ENCODE data around the gene KRT81. TPM values are rescaled to one million over a fixed set of nuclear protein-coding genes. Genes with fewer than 3 reads are reported as not detected.
"Not testable (repeated sequence)": the region's sequence is repeated elsewhere in the genome, so short reads cannot be mapped to it uniquely, and the experiment has no call there.

Gene KRT81
- total and polyA plus RNA-seq, 2 experiments from 2014 or later, result 0.11 to 0.34 TPM

DNA sequence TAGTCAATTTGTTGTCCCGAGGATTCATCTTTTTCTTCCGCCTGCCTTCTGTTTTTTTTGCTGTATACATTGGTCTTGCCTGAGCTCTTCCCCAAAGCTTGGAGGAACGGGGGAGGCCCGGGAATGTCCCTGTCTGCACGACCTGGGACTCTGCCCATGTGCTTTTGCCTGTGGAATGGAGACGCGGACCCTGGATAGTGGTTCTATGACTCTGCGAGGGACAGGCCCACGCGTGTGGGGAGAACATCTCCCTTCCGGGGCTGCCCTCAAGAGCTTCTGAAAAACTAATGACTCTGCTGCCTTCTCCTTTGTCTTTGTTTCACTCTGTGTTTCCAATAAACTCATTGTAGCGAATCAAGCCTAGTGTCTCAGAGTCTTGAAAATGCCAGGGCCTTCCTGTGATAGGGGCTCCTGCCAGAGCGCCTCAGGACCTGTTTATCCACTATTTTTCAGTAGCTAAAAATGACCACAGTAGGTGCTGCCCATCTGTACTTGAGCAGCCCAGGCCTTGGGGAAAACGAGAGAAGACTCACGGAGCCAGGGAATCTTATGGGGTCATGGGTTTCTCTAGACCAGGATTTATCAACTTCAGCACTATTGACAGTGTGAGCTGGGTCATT lies 17.6 kb upstream of the KRT81 start:
- in situ Hi-C loops (cut with MboI), result no loop called here
- Histone ChIP-seq H3K4me2 (ENCODE audit: unreplicated experiment) (peak overlapping the region; percentile 81), H3K9me3 (ENCODE audit: low read depth) (no peaks in the 10 kb centered on the region), H2AFZ (peak overlapping the region; percentile 81), H3K9ac (peak overlapping the region; percentile 58), H3K79me2 (ENCODE audit: insufficient read depth) (no peaks in the 10 kb centered on the region), H3K4me3 (peak overlapping the region; percentile 69), H3K27me3 (replicated peaks; ENCODE audit: insufficient read depth) (no peaks in the 10 kb centered on the region), H4K20me1 (ENCODE audit: insufficient read depth) (no peaks in the 10 kb centered on the region), H3F3A (ENCODE audit: insufficient read depth) (0 out of 2 replicates have a peak, but pooled peaks cover 4% of the 10 kb centered on the region), H3K27ac (no peak overlapping the region), H3K36me3 (ENCODE audit: low read depth) (no peaks in the 10 kb centered on the region), H3K4me1 (ENCODE audit: insufficient read depth) (peaks cover 9% of the 10 kb centered on the region), H3K9me2 (ENCODE audit: insufficient read depth) (no peaks in the 10 kb centered on the region)
- no peak for TF ChIP-seq EZH2 (IDR thresholded peaks at IDR 0.05; ENCODE audit: insufficient read depth, poor library complexity, severe bottlenecking)
- no peak for TF ChIP-seq EZH2phosphoT487 (IDR thresholded peaks at IDR 0.05; ENCODE audit: insufficient read depth, low read depth)
- DNase-seq, result no peak
- 65 to 66% methylated on average over 15 of the region's 15 CpGs for WGBS, 2 experiments (ENCODE audit: low coverage in 1 of 2, low lambda C conversion rate in 2 of 2, missing lambda C conversion rate in 2 of 2)

DNA sequence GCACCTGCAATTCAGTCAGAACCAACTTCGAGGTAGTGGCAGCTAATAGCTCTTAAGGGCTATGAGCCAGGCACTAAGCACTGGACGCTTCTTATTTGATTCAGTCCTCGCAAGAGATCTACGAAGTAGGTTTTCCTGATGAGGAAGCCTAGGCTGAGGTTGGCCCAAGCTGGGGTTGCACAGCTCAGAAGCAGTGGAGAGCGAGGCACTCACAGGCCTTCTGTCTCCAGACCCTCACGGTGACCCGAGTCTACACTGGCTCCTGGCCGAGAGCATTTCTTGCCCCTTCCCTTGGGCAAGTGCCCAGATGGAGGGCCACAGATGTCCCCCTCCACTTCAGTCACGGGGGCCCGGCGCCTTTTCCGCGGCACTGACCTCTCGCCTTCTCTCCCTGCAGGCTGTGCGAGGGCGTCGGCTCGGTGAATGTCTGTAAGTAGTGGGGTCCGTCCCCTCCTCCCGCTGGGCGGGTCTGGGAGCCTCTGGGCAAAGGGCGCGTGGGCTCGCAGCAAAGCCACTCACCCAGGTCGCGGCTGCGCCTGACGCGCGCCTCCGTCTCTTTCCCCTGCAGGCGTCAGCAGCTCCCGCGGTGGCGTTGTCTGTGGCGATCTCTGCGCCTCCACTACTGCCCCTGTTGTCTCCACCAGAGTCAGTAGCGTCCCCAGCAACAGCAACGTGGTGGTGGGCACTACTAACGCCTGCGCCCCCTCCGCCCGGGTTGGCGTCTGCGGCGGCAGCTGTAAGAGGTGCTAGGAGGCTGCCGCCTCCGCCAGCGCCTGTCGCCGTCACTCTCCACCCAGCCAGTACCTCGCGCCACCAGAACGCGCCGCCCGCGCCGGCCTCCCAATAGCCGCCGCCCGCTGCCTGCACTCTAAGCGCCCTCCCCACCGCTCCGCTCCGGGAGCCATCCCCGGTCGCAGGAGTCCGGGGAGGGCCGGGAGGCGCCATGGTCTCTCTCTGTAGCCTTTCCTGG lies 16.8 kb upstream of the KRT81 start:
- no peak overlapping the region for H3K27ac ChIP-seq
- no peaks in the 10 kb centered on the region for H3K27me3 ChIP-seq (replicated peaks; ENCODE audit: insufficient read depth)
- H3K9ac ChIP-seq, result peak overlapping the region; percentile 58

DNA sequence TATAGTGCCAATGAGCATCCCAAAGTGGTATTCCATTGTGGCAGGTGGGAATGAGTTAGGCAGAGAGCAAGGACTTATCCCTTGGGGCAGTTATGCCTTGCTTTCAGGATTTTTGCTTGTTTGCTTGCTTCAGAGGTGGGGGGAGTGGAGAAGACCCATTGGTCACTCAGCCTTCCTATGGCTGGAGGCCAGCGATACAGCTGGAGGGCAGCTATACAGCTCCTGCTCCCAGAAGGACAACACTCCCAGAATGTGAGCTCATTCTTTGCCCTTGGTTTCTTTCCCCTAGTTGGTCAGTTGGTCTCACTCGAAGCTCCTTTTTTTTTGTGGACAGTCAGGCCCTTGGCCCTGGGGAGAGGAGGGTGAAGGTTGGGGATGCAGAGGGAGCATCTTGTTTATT lies 15.4 kb upstream of the KRT81 start:
- H3K9ac ChIP-seq, result no peak overlapping the region
- H3K27me3 ChIP-seq (replicated peaks; ENCODE audit: insufficient read depth), result no peaks in the 10 kb centered on the region
- H3K9me2 ChIP-seq (ENCODE audit: insufficient read depth), result no peaks in the 10 kb centered on the region
- H3K9me3 ChIP-seq (ENCODE audit: low read depth), result no peaks in the 10 kb centered on the region
- no peak overlapping the region for H3K27ac ChIP-seq
- H3K4me2 ChIP-seq (ENCODE audit: unreplicated experiment), result no peak overlapping the region
- 0 out of 2 replicates have a peak, but pooled peaks cover 4% of the 10 kb centered on the region for H3F3A ChIP-seq (ENCODE audit: insufficient read depth)
- no peaks in the 10 kb centered on the region for H4K20me1 ChIP-seq (ENCODE audit: insufficient read depth)
- no peaks in the 10 kb centered on the region for H3K36me3 ChIP-seq (ENCODE audit: low read depth)
- DNase-seq, result no peak
- H3K4me3 ChIP-seq, result no peak overlapping the region
- TF ChIP-seq EZH2 (IDR thresholded peaks at IDR 0.05; ENCODE audit: insufficient read depth, poor library complexity, severe bottlenecking) (no peak), EZH2phosphoT487 (IDR thresholded peaks at IDR 0.05; ENCODE audit: insufficient read depth, low read depth) (no peak)
- H2AFZ ChIP-seq, result no peak overlapping the region
- H3K4me1 ChIP-seq (ENCODE audit: insufficient read depth), result peaks cover 8% of the 10 kb centered on the region
- in situ Hi-C loops (cut with MboI), result no loop called here
- H3K79me2 ChIP-seq (ENCODE audit: insufficient read depth), result no peaks in the 10 kb centered on the region
- 88 to 94% methylated on average over 2 of the region's 2 CpGs for WGBS, 2 experiments (ENCODE audit: low coverage in 1 of 2, low lambda C conversion rate in 2 of 2, missing lambda C conversion rate in 2 of 2)

More for the DNA sequence above, 16.8 kb upstream of the KRT81 start:
- 12 to 17% methylated on average over 51 to 71 of the region's 71 CpGs for WGBS, 2 experiments (ENCODE audit: low coverage in 1 of 2, low lambda C conversion rate in 2 of 2, missing lambda C conversion rate in 2 of 2)
- in situ Hi-C loops (cut with MboI), result no loop called here
- no peaks in the 10 kb centered on the region for H3K9me3 ChIP-seq (ENCODE audit: low read depth)
- TF ChIP-seq EZH2phosphoT487 (IDR thresholded peaks at IDR 0.05; ENCODE audit: insufficient read depth, low read depth), result no peak
- no peak for TF ChIP-seq EZH2 (IDR thresholded peaks at IDR 0.05; ENCODE audit: insufficient read depth, poor library complexity, severe bottlenecking)
- no peaks in the 10 kb centered on the region for H3K36me3 ChIP-seq (ENCODE audit: low read depth)
- H3K4me2 ChIP-seq (ENCODE audit: unreplicated experiment), result peak overlapping the region; percentile 81
- no peaks in the 10 kb centered on the region for H4K20me1 ChIP-seq (ENCODE audit: insufficient read depth)
- DNase-seq, result peak; percentile 78
- H3K4me3 ChIP-seq, result peak overlapping the region; percentile 69
- H2AFZ ChIP-seq, result peak overlapping the region; percentile 81
- no peaks in the 10 kb centered on the region for H3K9me2 ChIP-seq (ENCODE audit: insufficient read depth)
- H3F3A ChIP-seq (ENCODE audit: insufficient read depth), result 0 out of 2 replicates have a peak, but pooled peaks cover 4% of the 10 kb centered on the region
- no peaks in the 10 kb centered on the region for H3K79me2 ChIP-seq (ENCODE audit: insufficient read depth)
- peaks cover 9% of the 10 kb centered on the region for H3K4me1 ChIP-seq (ENCODE audit: insufficient read depth)

DNA sequence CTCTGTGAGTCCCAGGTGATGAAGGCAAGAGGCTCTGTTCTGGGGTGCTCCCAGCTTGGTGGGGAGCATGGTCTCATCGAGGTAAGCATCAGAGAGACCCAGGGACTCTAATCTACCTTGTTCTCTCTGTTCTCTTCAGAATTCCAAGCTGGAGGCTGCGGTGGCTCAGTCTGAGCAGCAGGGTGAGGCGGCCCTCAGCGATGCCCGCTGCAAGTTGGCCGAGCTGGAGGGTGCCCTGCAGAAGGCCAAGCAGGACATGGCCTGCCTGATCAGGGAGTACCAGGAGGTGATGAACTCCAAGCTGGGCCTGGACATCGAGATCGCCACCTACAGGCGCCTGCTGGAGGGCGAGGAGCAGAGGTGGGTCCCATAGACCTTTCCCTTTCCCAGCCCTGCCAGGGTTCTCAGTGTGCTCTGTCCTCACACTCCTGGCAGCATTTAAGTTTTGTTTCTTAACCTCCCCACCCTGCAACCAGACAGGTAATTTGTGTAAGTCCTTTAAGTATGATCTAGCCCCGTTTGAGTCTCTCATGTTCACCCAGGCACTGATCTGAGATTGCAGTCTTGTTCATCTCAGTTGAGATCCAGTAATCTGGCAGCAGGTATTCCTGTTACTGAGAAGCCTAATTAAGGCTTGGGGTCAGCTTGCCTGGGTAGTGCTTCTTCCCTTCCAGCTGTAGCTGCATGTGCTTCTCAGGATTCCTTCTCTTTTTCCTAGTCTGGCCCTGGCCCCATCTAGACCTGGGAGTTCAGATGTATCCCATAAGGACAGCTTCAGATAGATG lies 14.8 kb upstream of the KRT81 start:
- no peak for DNase-seq
- Histone ChIP-seq H3K79me2 (ENCODE audit: insufficient read depth) (no peaks in the 10 kb centered on the region), H3K27ac (no peak overlapping the region), H3K4me3 (no peak overlapping the region), H2AFZ (no peak overlapping the region), H4K20me1 (ENCODE audit: insufficient read depth) (no peaks in the 10 kb centered on the region), H3F3A (ENCODE audit: insufficient read depth) (0 out of 2 replicates have a peak, but pooled peaks cover 4% of the 10 kb centered on the region), H3K9me3 (ENCODE audit: low read depth) (no peaks in the 10 kb centered on the region), H3K9me2 (ENCODE audit: insufficient read depth) (no peaks in the 10 kb centered on the region), H3K27me3 (replicated peaks; ENCODE audit: insufficient read depth) (no peaks in the 10 kb centered on the region), H3K4me2 (ENCODE audit: unreplicated experiment) (no peak overlapping the region), H3K36me3 (ENCODE audit: low read depth) (no peaks in the 10 kb centered on the region), H3K9ac (no peak overlapping the region), H3K4me1 (ENCODE audit: insufficient read depth) (peaks cover 2% of the 10 kb centered on the region)
- TF ChIP-seq EZH2phosphoT487 (IDR thresholded peaks at IDR 0.05; ENCODE audit: insufficient read depth, low read depth) (no peak), EZH2 (IDR thresholded peaks at IDR 0.05; ENCODE audit: insufficient read depth, poor library complexity, severe bottlenecking) (no peak)
- in situ Hi-C loops (cut with MboI), result no loop called here
- 74 to 78% methylated on average over 5 to 9 of the region's 11 CpGs for WGBS, 2 experiments (ENCODE audit: low coverage in 1 of 2, low lambda C conversion rate in 2 of 2, missing lambda C conversion rate in 2 of 2)

DNA sequence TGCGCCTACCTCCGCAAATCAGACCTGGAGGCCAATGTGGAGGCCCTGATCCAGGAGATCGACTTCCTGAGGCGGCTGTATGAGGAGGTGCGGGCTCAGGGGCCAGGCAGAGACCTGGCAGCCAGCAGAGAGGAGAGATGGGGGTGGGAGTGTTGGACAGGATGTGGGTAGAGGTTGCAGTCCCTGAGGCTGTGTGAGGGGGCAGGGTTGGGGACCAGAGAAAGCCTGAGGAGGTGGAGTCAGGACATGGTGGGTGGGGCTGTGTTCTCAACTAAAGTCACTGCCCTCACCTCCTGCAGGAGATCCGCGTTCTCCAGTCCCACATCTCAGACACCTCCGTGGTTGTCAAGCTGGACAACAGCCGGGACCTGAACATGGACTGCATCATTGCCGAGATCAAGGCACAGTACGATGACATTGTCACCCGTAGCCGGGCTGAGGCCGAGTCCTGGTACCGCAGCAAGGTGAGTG lies 13.6 kb upstream of the KRT81 start:
- not testable (repeated sequence) for H2AFZ ChIP-seq

DNA sequence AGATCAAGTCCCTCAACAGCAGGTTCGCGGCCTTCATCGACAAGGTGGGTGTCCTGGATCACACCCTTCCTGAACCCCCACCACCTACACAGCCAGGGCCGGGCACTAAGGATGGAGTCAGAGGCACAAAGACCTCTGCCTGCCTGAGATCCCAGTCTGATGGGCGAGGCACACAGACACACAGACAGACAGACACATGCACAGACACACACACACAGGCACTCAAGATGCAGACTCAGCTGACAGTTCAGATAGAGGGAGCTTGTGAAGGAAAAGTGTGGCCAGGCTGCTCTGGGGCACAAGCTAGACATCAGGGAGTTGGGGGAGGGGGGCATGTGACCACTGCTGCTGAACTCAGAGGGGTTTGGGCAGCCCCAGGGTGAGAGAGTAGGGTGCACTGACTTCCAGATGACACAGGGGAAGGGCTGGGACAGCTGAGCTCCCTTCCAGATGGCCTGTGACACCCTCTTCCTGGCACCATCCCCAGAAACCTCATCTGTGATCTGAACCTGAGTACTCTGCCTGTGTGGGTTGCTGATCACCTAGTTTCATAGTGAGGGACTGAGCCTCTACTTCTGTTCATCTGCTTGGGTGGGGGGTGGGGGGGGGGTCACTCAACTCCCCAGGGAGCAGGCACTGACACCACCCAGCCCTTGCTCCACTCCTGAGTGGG lies 11.0 kb upstream of the KRT81 start:
- H3K9ac ChIP-seq; H3K4me2 ChIP-seq (ENCODE audit: unreplicated experiment); DNase-seq; H3K9me3 ChIP-seq (ENCODE audit: low read depth); H3K4me1 ChIP-seq (ENCODE audit: insufficient read depth); H2AFZ ChIP-seq; in situ Hi-C loops (cut with MboI); H3K79me2 ChIP-seq (ENCODE audit: insufficient read depth); H3K9me2 ChIP-seq (ENCODE audit: insufficient read depth); H3K27ac ChIP-seq; H4K20me1 ChIP-seq (ENCODE audit: insufficient read depth); H3K4me3 ChIP-seq; H3K36me3 ChIP-seq (ENCODE audit: low read depth); H3F3A ChIP-seq (ENCODE audit: insufficient read depth): not testable (repeated sequence)
- WGBS, 2 experiments (ENCODE audit: low coverage in 1 of 2, low lambda C conversion rate in 2 of 2, missing lambda C conversion rate in 2 of 2), result no CpG with 5 or more reads among the region's 5 CpGs
- H3K27me3 ChIP-seq (replicated peaks; ENCODE audit: insufficient read depth), result peaks cover 22% of the 10 kb centered on the region

More for the DNA sequence above, 13.6 kb upstream of the KRT81 start:
- H4K20me1 ChIP-seq (ENCODE audit: insufficient read depth); H3K79me2 ChIP-seq (ENCODE audit: insufficient read depth); H3F3A ChIP-seq (ENCODE audit: insufficient read depth); H3K9me2 ChIP-seq (ENCODE audit: insufficient read depth); H3K4me2 ChIP-seq (ENCODE audit: unreplicated experiment); H3K36me3 ChIP-seq (ENCODE audit: low read depth); H3K27me3 ChIP-seq (replicated peaks; ENCODE audit: insufficient read depth); H3K9me3 ChIP-seq (ENCODE audit: low read depth); H3K4me1 ChIP-seq (ENCODE audit: insufficient read depth); H3K27ac ChIP-seq; H3K9ac ChIP-seq; DNase-seq; in situ Hi-C loops (cut with MboI); H3K4me3 ChIP-seq: not testable (repeated sequence)
- 88 to 90% methylated on average over 14 to 15 of the region's 15 CpGs for WGBS, 2 experiments (ENCODE audit: low coverage in 1 of 2, low lambda C conversion rate in 2 of 2, missing lambda C conversion rate in 2 of 2)
